ENCODE data around the gene JMJD4. TPM values are rescaled to one million over a fixed set of nuclear protein-coding genes. Genes with fewer than 3 reads are reported as not detected.

Gene JMJD4
- total RNA-seq, 1 donor from 2014 or later: 7.0 TPM

GRCh38 chr1:227732586-227733308, 2.4 kb downstream of the JMJD4 start:
- Histone ChIP-seq H3K27me3 (ENCODE audit: low read depth) (no peaks in the 10 kb centered on the region), H3K27ac (replicated peaks) (no peak overlapping the region), H3K4me1 (peaks cover 68% of the 10 kb centered on the region), H3K9me3 (replicated peaks) (no peaks in the 10 kb centered on the region), H3K36me3 (peaks cover 17% of the 10 kb centered on the region), H3K4me3 (no peak overlapping the region)
- no peak for DNase-seq
- no peak for TF ChIP-seq CTCF (IDR thresholded peaks at IDR 0.05; ENCODE audit: borderline replicate concordance)
- intact Hi-C loops (cut with micrococcal nuclease): no loop called here

GRCh38 chr1:227731696-227732585, 3.2 kb downstream of the JMJD4 start:
- H3K4me3 ChIP-seq: no peak overlapping the region
- intact Hi-C loops (cut with micrococcal nuclease): no loop called here
- H3K27me3 ChIP-seq (ENCODE audit: low read depth): no peaks in the 10 kb centered on the region
- no peak overlapping the region for H3K27ac ChIP-seq (replicated peaks)
- peaks cover 67% of the 10 kb centered on the region for H3K4me1 ChIP-seq
- H3K36me3 ChIP-seq: peaks cover 17% of the 10 kb centered on the region
- TF ChIP-seq CTCF (IDR thresholded peaks at IDR 0.05; ENCODE audit: borderline replicate concordance): no peak
- no peaks in the 10 kb centered on the region for H3K9me3 ChIP-seq (replicated peaks)
- no peak for DNase-seq

GRCh38 chr1:227731241-227731677, 3.8 kb downstream of the JMJD4 start:
- no peak for TF ChIP-seq CTCF (IDR thresholded peaks at IDR 0.05; ENCODE audit: borderline replicate concordance)
- Histone ChIP-seq H3K9me3 (replicated peaks) (no peaks in the 10 kb centered on the region), H3K36me3 (peaks cover 17% of the 10 kb centered on the region), H3K4me1 (peaks cover 60% of the 10 kb centered on the region), H3K27me3 (ENCODE audit: low read depth) (no peaks in the 10 kb centered on the region), H3K4me3 (no peak overlapping the region), H3K27ac (replicated peaks) (no peak overlapping the region)
- DNase-seq: no peak
- intact Hi-C loops (cut with micrococcal nuclease): no loop called here

GRCh38 chr1:227730630-227731151, 4.4 kb downstream of the JMJD4 start:
- no peak for DNase-seq
- Histone ChIP-seq H3K4me3 (no peak overlapping the region), H3K4me1 (peaks cover 54% of the 10 kb centered on the region), H3K9me3 (replicated peaks) (no peaks in the 10 kb centered on the region), H3K27ac (replicated peaks) (peak overlapping the region; percentile 38), H3K36me3 (peaks cover 17% of the 10 kb centered on the region), H3K27me3 (ENCODE audit: low read depth) (no peaks in the 10 kb centered on the region)
- intact Hi-C loops (cut with micrococcal nuclease): no loop called here
- TF ChIP-seq CTCF (IDR thresholded peaks at IDR 0.05; ENCODE audit: borderline replicate concordance): no peak

- H3K27ac ChIP-seq (replicated peaks): peak overlapping the region; percentile 85
- H3K27me3 ChIP-seq (ENCODE audit: low read depth): no peaks in the 10 kb centered on the region
- H3K36me3 ChIP-seq: peaks cover 17% of the 10 kb centered on the region
- no peaks in the 10 kb centered on the region for H3K9me3 ChIP-seq (replicated peaks)
- intact Hi-C loops (cut with micrococcal nuclease): no loop called here
- no peak for DNase-seq
- peaks cover 50% of the 10 kb centered on the region for H3K4me1 ChIP-seq
- TF ChIP-seq CTCF (IDR thresholded peaks at IDR 0.05; ENCODE audit: borderline replicate concordance): peak; percentile 75
- H3K4me3 ChIP-seq: peak overlapping the region; percentile 73
Observed at GRCh38 chr1:227729881-227730629, 5.0 kb downstream of the JMJD4 start.

Data from left ventricle myocardium inferior (tissue), 1 donor.